Measurements from ENCODE around the gene DIRAS1.

GRCh38 chr19:2727640-2727944 is 6.4 kb upstream of the DIRAS1 start:
- no peak for TF ChIP-seq PKNOX1 (IDR thresholded peaks at IDR 0.05)
- no peak for TF ChIP-seq L3MBTL2 (conservative IDR thresholded peaks at IDR 0.05)
- TF ChIP-seq BHLHE40 (IDR thresholded peaks at IDR 0.05; ENCODE audit: borderline replicate concordance) = no peak
- TF ChIP-seq TARDBP (IDR thresholded peaks at IDR 0.05) = no peak
- TF ChIP-seq FOXK2 (IDR thresholded peaks at IDR 0.05) = no peak
- no peak for TF ChIP-seq ZNF384 (IDR thresholded peaks at IDR 0.05)
- TF ChIP-seq SP1 (IDR thresholded peaks at IDR 0.05) = no peak
- TF ChIP-seq NFRKB (IDR thresholded peaks at IDR 0.05) = no peak
- no peak for TF ChIP-seq ELF4 (IDR thresholded peaks at IDR 0.05)
- TF ChIP-seq LEF1 (IDR thresholded peaks at IDR 0.05; ENCODE audit: borderline replicate concordance) = no peak
- TF ChIP-seq SUZ12 (IDR thresholded peaks at IDR 0.05) = no peak
- TF ChIP-seq ARNT (IDR thresholded peaks at IDR 0.05) = no peak
- no peak for TF ChIP-seq FOXM1 (IDR thresholded peaks at IDR 0.05; ENCODE audit: borderline replicate concordance)
- no peak for TF ChIP-seq HDGF (IDR thresholded peaks at IDR 0.05; ENCODE audit: borderline replicate concordance)
